Fibroblast of skin of right biceps (primary cell): Measurements from ENCODE around the gene GMPPB.
"Not testable (repeated sequence)": the region's sequence is repeated elsewhere in the genome, so short reads cannot be mapped to it uniquely, and the experiment has no call there.

Experiments used
- DNase-seq: peaks from one replicate; pipeline ENCODE4 v3.0.0-alpha.2; 2013

GMPPB gene

DNA sequence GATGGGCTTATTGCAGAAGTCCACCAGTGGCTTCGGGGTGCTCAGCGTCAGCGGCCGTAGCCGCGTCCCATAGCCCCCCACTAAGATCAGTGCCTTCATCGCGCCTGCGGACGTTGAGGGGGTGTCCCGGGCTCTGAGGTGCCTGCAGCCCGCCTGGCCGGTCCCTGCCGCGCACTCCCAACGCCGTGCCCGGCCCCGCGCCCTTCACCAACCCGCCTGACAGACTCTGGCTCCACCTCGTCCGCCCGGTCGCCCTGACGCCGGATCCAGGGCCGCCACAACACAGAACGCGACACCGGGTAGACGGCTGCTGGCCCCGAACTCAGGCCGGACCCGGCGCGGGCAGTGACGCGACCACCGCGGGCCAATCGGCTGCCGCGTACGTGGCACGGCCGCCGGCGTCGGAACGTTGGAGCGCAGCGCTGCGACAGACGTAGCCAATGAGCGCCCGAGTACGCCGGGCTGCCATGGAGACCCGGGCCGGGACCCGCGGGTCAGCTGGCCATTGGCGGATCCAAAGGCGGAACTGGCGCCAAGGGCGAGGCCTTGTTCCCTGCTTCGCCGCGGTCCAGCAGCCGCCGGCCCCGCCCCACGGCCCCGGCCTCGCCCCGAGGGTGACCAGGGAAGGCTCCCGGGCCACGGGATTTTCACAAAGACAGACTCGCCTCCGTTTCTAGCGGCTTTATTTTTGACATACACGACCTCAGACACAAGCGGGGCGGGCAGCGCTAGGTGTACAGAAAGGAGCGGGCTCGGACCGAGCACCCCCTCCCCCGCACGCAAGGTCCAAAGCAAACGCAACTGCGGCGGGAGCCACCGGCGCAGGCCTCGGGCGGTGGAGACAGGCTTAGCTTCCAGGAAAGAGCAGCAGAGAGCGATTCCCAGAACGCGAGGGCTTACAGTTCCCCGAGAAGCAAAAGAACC is at the start of gene GMPPB:
Gene GMPPB, minus strand, starts transcription at position 324 of the 924 bp plus-strand sequence. Its CDS starts 225 bp downstream, at position 99.
- DNase-seq, result peak; percentile 97

DNA sequence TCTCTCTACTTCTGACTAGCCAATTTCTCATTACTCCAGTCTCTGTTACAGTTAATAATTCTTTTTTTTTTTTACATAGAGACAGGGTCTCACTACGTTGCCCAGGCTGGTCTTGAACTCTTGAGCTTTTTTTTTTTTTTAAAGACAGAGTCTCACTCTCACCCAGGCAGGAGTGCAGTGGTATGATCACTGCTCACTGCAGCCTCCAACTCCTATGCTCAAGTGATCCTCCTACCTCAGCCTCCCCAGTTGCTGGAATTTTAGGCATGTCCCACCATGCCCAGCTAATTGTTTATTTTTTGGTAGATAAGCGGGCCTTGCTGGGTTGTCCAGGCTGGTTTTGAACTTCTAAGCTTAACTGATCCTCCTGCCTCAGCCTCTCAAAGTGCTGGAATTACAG is 49.0 kb upstream of the GMPPB start:
- DNase-seq, result no peak

DNA sequence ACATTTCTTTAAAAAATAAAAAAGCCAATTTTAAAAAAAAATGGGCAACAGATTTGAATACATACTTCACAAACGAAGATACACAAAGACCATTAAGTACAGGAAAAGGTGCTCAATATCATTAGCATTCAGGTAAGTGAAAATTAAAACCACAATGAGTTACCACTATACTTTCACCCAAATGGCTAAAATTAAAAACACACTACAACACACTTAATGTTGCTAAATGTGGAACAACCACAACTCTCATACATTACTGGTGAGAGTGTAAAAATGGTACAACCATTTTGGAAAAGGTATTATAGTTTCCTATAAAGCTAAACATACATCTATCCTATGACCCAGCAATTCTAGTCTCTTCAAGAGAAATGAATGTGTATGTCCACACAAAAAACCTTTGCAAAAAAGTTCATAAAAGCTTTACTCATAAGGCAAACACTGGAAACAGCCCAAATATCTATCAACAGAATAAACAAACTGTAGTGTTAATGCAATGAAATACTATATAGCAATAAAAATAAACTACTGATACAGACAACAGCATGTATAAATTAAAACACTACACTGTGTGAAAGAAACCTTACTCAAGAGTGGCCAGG is 47.7 kb upstream of the GMPPB start:
- DNase-seq, result no peak

DNA sequence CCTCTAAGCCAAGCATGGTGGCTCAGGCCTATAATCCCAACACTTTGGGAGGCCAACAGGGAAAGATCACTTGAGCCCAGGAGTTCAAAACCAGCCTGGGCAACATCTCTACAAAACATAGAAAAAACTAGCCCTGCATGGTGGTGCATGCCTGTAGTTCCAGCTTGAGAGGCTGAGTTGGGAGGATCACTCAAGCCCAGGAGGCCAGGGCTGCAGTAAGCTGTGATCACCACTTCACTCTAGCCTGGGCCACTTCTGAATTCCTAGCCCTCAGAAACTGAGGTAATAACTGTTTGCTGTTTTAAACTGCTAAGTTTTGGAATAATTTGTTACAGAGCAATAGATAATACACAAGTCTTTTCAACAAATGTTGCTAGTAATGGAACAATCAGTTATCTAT is 46.2 kb upstream of the GMPPB start:
- no peak for DNase-seq

DNA sequence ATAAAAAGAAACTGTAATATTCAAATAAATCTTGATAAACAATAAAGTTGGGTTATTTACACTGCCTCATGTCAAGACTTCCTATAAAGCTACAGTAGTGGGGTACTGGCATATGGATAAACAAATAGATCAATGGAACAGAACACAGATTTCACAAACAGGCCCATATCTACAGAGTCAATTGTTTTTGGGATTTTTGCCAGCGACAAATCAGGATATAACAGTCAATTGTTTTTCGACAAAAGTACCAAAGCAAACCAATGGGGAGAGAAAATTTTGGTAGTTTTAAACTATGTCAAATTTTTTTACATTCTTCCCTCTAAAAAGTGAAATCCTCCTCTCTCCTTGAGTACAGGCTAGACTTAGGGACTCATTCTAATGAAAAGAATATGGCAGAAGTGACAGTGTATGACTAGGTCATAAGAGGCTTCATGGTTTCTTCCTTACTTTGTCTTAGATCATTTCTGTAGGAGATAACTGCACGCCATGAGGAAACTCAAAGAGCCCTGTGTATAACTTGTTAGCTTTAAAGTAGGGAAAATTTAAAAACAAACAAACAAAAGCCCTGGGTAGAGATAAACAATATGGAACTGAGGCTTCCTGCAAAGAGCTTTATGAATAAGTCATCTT is 45.6 kb upstream of the GMPPB start:
- no peak for DNase-seq

DNA sequence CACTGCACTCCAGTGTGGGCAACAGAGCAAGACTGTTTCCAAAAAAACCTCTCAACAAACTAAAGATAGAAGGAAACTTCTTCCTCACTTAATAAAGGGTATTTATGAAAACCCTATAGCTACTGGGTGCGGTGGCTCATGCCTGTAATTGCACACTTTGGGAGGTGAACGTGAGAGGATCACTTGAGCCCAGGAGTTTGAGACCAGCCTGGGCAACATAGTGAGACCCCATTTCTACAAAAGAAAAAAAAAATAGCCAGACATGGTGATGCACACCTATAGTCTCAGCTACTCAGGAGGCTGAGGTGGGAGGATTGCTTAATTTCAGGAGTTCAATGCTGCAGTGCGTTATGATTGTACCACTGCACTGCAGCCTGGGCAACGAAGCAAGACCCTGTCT is 40.2 kb upstream of the GMPPB start:
- DNase-seq, result no peak

DNA sequence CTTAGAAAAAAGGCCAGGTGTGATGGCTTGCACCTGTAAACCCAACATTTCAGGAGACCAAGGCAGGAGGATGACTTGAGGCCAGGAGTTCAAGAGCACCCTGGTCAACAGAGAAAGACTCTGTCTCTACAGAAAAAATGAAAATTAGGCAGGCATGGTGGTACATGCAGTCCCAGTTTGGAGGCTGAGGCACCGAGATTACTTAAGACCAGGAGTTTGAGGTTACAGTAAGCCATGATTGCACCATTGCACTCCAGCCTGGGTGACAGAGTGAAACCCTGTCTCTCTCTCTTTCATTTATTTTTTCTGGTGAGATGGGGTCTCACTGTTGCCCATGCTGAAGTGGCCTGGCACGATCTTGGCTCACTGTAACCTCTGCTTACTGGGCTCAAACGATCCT is 37.9 kb upstream of the GMPPB start:
- no peak for DNase-seq

DNA sequence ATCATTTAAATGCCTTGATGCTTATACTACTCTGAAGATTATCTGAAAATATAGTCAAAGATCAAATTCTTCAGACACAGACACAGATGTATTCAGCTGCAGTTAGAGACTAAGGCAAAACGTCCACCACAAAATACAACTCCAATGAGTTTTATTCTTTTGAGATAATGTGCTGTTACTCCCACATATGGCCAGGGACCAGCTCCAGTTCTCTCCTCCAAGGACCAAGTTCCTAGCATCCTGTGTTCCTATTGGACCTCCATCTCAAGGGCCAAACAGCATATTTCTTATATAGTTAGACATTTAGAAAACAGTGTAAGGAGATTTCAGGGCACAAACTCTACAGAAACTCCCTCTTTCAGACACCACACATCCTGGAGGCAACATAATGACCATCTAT is 35.5 kb upstream of the GMPPB start:
- DNase-seq, result no peak

DNA sequence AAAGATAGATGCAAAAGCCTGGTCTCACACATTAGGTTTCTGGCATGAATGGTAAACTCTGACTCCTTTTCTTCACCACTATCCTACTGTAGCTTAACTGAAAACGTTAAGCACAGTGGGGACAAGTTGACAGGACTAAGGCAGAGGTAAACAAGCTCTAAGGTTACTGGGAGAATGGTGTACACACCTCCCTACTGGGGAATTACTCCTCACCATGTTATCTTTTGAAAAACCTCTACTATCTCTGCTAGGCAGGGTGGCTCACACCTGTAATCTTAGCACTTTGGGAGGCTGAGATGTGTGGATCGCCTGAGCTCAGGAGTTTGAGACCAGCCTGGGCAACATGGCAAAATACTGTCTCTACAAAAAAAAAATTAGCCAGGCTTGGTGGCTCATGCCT is 33.4 kb upstream of the GMPPB start:
- DNase-seq, result no peak

DNA sequence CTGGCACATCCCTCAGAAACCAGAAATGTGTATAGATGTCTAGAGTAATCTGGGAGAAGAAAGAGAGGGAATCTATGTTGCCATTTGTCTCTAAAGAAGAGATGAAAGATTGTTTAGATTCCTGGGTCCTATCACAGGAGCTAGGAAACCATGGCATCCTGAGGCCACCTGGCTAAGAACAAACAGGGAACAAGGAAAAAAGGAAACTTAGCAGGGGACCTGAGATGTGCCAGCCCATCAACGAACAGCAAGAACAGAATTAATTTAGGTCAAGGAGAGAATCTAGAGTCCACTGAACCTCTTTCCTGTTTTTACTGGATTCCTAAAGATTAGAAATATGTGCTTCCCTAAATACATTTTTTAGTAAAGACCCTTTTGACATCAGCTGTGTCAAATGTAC is 32.3 kb upstream of the GMPPB start:
- no peak for DNase-seq

DNA sequence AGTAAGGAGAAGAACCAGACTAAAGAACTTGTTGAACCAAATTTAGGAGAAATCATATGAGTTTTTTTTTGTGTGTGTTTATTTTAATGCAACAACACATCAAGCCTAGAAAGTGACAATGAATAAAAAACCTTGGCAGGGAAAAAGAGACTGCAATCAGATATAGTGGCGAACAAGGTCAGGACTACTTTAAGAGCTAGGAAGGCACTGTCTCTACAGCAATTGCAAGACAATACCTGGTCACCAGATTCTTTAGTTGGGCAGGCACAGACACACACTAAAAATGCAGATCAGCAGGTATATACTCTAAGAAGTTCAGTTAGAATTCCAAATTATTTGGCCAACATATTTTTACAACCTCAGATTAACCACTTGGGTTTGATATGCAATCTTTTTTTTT is 30.8 kb upstream of the GMPPB start:
- DNase-seq, result no peak

DNA sequence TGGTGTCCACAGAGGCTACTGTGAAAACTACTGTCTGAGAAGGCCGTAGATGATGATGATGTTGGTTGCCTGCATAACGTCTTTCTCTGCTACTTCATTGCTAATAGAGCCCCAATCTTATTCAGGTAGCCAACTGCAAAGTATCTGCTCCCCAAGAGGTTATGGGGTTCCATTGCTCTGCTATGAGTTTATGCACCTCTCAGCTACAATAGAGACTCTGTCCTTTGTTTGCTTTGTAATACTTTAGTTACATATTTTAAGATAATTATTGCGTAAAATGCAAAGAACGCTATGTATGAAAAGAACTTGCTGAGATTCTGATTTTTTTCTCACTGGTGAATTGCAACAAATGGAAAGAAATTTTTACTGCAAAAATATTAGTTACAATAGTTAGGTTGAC is 27.8 kb upstream of the GMPPB start:
- DNase-seq, result no peak

DNA sequence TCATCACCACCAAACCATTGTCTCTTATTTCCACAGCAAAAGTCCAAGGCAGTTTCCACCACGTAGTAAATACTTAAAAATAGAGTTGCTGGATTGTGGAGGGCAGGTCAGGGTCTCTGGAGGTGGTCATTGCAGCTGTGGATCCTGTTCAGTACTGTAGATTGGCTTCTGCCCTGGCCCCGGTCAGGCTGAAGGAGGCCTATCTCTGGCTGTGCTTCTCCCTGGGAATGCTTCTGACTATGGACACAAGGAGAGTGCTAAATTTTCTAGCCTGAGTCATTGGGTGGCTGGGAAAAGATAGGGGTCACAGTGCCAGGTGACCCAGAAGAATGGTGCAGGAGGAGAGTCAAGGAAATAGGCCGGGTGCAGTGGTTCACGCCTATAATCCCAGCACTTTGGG is 26.3 kb upstream of the GMPPB start:
- no peak for DNase-seq

DNA sequence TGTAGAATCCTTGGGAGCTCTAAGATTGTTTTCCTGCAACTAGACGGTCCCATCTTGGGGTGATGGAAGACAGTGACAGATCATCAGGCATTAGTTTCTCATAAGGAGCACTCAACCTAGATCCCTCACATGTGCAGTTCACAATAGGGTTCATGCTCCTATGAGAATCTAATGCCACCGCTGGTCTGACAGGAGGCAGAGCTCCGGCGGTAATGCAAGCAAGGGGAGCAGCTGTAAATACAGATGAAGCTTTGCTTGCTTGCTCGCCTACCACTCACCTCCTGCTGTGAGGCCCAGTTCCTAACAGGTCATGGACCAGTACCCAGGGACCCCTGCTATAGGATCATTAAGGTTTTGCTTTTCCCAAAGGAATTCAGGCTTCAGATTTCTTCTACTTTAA is 25.1 kb upstream of the GMPPB start:
- DNase-seq, result not testable (repeated sequence)

DNA sequence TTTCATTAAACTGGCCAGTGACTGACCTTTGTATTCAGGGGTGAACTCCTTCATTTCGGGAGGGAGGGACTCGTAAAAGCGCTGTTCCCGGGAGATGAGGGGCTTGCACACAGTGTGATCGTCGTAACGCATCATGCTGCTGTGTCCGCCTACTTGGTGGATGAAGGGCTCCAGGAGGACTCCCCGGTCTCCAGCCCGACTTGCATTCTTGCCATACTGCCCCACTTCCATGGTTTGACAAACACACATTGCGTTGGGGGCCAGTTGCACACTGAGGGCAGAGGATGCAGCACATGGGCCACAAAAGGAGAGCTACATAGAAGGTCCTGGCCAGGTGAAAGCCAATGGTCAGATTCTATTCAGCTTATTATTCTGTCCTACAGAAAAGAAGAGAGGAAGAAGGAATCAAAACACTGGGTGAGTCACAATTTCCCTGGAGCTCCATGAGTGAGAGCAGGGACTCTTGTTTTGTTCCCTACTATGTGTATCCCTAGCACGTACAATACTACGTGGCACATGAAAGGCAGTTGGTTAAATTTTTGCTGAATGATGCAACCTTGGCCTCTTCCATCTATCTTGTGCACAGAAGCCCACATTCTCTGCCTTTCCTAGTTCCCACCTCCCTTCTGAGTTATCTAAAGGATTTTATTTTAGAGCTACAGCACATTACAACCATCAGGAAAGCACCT is 24.2 kb upstream of the GMPPB start:
- DNase-seq, result peak; percentile 38

DNA sequence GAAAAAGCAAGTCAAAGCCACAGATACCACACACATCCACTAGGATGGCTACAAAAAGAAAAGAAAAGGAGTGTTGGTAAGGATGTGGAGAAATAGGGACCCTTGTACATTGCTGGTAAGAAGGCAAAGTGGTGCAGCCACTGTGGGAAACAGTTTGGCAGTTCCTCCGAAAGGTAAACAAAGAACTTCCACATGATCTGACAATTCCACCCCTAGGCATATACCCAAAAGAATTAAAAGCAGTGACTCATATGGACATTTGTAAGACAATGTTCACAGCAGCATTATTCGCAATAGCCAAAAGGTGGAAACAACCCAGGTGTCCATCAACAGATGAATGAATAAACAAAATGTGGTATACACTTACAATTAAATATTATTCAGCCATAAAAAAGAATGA is 22.2 kb upstream of the GMPPB start:
- peak; percentile 9 for DNase-seq

DNA sequence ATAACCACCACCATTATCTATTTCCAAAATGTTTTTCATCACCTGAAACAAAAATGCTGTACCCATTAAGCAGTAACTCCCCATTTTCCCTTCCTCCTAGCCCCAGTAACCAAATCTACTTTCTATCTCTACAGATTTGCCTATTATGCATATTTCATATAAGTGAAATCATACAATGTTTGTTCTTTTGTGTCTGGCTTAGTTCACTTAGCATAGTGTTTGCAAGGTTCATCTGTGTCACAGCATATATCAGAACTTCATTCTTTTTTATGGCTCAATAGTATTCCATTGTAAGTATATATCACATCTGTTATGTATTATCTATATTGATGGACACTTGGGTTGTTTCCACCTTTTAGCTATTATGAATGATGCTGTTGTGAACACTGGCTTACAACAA is 16.7 kb upstream of the GMPPB start:
- no peak for DNase-seq

DNA sequence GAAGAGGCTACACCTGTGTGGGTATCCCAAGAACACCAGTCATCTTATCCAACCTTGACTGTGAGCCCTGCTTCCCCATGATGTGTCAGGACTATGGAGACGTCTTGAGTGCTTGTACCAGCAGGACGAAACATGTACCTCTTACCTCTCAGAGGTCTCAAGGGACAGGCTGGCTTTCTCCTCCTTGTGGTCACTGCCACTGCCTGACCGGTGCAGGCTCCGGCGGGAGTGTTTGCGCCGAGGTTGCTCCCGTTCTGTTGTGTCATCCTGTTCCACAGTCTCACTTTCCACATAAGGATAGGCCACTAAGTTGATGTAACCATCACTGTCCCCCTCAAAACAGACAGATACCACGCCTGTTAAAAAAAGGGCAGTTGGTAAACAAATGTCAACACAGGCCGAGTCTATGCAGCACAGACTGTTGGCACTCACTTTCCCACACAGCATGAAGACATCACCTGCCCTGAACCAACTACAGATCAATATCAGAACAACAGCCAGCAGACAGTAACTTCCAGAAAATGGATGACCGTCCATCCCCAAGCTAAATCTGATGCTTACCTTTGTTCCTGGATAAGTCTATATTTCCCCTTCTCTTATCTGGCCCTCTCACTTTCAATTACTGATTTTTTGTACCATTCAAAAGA is 14.4 kb upstream of the GMPPB start:
- no peak for DNase-seq

DNA sequence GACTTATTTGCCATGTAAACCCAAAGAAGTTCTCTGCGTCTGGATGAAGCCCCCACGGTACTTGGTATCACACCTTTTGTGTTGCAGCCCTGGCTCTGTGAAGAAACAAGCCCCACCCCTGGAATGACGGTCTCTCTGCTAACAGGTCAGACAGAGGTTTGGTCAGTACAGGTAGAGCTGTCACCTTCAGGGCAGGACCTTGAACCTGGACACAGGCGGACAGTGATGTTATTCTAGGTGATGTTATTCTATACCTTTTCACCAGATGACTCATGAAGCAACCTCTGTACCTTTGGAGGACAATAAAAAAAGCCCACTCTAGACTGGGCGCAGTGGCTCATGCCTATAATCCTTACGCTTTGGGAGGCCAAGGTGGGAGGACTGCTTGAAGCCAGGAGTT is 11.0 kb upstream of the GMPPB start:
- no peak for DNase-seq

DNA sequence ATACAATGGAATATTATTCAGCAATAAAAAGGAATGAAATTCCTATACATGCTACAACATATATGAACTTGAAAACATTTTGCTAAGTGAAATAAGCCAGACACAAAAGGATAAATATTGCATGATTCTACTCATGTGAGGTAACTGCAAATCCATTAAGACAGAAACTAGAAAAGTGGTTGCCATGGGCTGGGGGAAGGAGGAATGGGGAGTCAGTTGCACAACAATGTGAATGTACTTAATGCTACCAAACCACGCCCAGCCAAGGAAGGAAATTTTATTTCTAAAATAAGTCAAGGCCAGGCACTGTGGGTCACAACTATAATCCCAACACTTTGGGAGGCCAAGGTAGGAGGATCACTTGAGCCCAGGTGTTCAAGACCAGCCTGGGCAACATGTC is 9.8 kb upstream of the GMPPB start:
- DNase-seq, result no peak

DNA sequence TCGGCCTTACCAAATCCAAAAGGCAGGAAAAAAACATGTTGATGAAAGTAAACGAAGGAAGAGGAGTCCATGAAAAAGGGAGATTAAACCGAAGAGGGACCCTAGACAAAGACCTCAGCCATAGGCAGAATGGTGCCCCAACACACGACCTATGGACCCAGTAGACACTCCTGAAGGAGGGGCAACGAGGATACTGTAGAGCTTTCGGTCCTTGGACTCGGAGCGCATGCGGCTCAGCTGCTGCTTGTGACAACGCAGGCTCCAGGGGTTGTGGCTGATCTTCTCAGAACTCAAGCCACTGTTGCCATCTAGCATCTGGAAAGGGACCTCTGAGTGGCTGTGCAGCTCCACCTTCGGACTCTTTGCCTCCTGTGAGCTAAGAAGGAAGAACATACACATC is 8.8 kb upstream of the GMPPB start:
- no peak for DNase-seq

DNA sequence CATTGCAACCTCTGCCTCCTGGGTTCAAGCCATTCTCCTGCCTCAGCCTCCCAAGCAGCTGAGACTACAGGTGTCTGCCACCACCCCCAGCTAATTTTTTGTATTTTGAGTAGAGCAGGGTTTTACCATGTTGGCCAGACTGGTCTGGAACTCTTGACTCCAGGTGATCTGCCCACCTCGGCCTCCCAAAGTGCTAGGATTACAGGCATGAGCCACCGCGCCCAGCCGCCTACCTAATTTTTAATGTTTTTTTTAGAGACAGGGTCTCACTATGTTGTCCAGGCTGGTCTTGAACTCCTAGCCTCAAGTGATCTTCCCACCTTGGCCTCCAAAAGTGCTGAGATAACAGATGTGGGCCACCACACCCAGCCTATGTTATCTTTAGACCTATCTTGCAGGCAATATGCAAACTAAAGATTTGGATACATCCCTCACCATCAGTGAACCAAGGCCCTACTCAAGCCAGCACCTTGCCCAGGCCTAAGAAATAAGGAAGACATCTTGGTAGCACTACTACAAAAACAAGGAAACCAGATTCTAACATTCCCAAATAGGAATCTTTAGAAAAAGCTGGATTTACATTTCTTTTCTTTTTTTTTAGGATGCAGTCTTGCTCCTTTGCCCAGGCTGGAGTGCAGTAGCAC is 6.3 kb upstream of the GMPPB start:
- DNase-seq, result no peak
